Hippocampal formation (tissue), 2 donors: Measurements from ENCODE around the gene SAMD4B.
"Not testable (repeated sequence)": the region's sequence is repeated elsewhere in the genome, so short reads cannot be mapped to it uniquely, and the experiment has no call there.

ENCODE experiments used
- DNase-seq, 2 donors: peaks; one replicate each; lab custom pipeline; 2025; lab: John Stamatoyannopoulos, UW

SAMD4B gene

GRCh38 chr19:39314016-39314728, 28.0 kb upstream of the SAMD4B start:
- DNase-seq: no peak

- no peak for DNase-seq
Measured at GRCh38 chr19:39315933-39316332, 26.3 kb upstream of the SAMD4B start.

GRCh38 chr19:39316627-39317321, 25.4 kb upstream of the SAMD4B start:
- no peak for DNase-seq

- no peak for DNase-seq
Measured at GRCh38 chr19:39317476-39317875, 24.7 kb upstream of the SAMD4B start.

GRCh38 chr19:39318071-39318470, 24.1 kb upstream of the SAMD4B start:
- DNase-seq: no peak

- no peak for DNase-seq
Measured at GRCh38 chr19:39318690-39319089, 23.5 kb upstream of the SAMD4B start.

- DNase-seq: no peak
Measured at GRCh38 chr19:39319098-39319891, 22.9 kb upstream of the SAMD4B start.

GRCh38 chr19:39319892-39320248, 22.4 kb upstream of the SAMD4B start:
- DNase-seq: no peak

- DNase-seq: no peak
Measured at GRCh38 chr19:39321117-39321831, 20.9 kb upstream of the SAMD4B start.

GRCh38 chr19:39321832-39322176, 20.4 kb upstream of the SAMD4B start:
- no peak for DNase-seq

- no peak for DNase-seq
Measured at GRCh38 chr19:39324242-39324842, 17.9 kb upstream of the SAMD4B start.

- DNase-seq: no peak
Measured at GRCh38 chr19:39325778-39326665, 16.2 kb upstream of the SAMD4B start.

- DNase-seq: no peak
Measured at GRCh38 chr19:39327363-39328045, 14.7 kb upstream of the SAMD4B start.

- peak; percentile 69 to 70 for DNase-seq
Measured at GRCh38 chr19:39328046-39328705, 14.0 kb upstream of the SAMD4B start.

GRCh38 chr19:39329948-39330347, 12.3 kb upstream of the SAMD4B start:
- DNase-seq: no peak

GRCh38 chr19:39332293-39332692, 9.9 kb upstream of the SAMD4B start:
- no peak for DNase-seq

- DNase-seq: not testable (repeated sequence)
Measured at GRCh38 chr19:39332738-39333137, 9.5 kb upstream of the SAMD4B start.

GRCh38 chr19:39333507-39333906, 8.7 kb upstream of the SAMD4B start:
- DNase-seq: no peak

- DNase-seq: no peak
Measured at GRCh38 chr19:39334444-39334976, 7.7 kb upstream of the SAMD4B start.
